RWPE1 (cell line): ENCODE data around the gene ENOX1.

Experiments used
- CTCF ChIA-PET: fragments of 350-600 bp; sonication (Branson Sonifier 250); formaldehyde crosslinking; extraction: SDS; loops from one replicate; lab custom pipeline; 2021; lab: Yijun Ruan, JAX
- POLR2A ChIA-PET: fragments of 400-600 bp; formaldehyde crosslinking; extraction: SDS; loops from one replicate; lab custom pipeline; 2020; ENCODE audit warnings: antibody characterized with exemption; ENCODE audit not compliant: low non-redundant PET; lab: Yijun Ruan, JAX
- DNase-seq: peaks from one replicate; pipeline ENCODE4 v3.0.0; 2012; ENCODE audit warnings: low spot score
- H3K27ac ChIP-seq: fragments of 450-650 bp; 2 replicates; pipeline ENCODE4 v1.5.1; 2017
- TF ChIP-seq, protein P1 (sequence below): fragments of 450-650 bp; conservative IDR thresholded peaks from 2 replicates; pipeline ENCODE4 v1.5.1; 2017; ENCODE audit warnings: low read depth, mild to moderate bottlenecking

The ENOX1 gene

DNA sequence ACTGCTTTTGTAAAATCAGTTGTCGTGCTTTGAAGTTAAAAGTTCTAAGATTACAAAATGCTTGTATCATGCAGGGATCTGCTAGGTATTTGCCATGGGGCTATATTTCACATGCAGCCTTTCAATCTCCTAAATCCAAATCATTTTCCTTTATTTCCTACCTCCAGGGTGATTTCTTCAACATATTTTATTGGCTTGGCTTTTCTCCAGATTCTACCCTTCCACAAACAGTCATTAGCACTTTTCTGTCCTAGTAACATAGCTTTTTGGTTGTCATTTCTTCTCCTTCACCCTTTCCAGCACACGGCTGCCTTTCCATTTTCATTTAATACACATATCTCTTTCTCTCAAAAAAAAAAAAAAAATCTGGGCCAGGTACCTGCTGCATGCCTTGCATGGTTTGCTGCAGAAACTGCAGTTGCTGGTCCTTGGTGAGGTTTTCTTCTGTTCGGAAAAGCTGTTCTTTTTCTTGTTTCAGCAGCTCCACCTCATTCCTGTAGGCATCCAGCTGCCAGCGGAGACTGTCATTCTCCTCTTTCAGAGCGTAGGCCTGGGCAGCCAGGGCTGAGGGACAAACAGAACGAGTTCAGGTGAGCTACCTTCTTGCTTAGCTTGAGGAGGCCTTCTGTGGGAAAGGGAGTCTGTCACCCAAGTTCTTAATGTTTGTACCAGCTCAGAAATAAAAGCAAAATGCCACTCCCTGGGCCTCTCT, 488.6 kb downstream of the ENOX1 start:
- CTCF ChIA-PET = no interaction called here
- peak overlapping the region; percentile 32; the same call in 1 of the 2 replicates for H3K27ac ChIP-seq
- POLR2A ChIA-PET = no interaction called here

DNA sequence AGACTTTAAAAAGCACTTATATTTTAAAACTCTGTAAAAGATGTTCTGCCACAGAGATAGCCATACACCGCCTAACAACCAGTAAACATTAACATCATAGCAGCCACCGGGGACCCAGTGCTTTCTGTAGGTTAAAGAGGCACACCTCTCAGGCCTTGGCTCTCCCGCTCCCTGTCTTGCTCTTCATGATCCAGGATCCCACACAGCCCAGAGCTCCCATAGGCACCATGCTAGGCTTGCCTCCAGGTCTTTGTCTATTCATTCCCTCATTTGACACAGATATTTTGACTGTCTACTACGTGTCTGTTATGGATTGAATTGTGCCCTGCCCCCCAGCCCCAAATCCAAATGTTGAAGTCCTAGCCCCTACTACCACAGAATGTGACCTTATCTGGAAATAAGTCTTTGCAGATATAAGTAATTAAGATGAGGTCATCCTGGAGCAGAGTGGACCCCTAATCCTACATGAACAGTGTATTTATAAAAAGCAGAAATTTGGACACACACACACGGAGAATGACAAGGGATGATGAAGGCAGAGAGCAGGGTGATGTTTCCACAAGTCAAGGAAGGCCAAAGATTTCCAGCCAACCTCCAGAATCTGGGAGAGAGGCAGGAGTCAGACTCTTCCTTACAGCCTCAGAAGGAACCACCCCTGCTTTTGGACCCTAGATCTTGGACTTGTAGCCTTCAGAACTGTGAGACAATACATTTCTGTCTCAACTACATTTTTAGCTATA, 490.8 kb downstream of the ENOX1 start:
- ChIA-PET POLR2A (no interaction called here), CTCF (no interaction called here)
- TF ChIP-seq, protein P1, sequence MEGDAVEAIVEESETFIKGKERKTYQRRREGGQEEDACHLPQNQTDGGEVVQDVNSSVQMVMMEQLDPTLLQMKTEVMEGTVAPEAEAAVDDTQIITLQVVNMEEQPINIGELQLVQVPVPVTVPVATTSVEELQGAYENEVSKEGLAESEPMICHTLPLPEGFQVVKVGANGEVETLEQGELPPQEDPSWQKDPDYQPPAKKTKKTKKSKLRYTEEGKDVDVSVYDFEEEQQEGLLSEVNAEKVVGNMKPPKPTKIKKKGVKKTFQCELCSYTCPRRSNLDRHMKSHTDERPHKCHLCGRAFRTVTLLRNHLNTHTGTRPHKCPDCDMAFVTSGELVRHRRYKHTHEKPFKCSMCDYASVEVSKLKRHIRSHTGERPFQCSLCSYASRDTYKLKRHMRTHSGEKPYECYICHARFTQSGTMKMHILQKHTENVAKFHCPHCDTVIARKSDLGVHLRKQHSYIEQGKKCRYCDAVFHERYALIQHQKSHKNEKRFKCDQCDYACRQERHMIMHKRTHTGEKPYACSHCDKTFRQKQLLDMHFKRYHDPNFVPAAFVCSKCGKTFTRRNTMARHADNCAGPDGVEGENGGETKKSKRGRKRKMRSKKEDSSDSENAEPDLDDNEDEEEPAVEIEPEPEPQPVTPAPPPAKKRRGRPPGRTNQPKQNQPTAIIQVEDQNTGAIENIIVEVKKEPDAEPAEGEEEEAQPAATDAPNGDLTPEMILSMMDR = no peak
- no peak for DNase-seq
- no peak overlapping the region for H3K27ac ChIP-seq

More for the DNA sequence above, 488.6 kb downstream of the ENOX1 start:
- DNase-seq = no peak
- TF ChIP-seq, protein P1 = no peak

DNA sequence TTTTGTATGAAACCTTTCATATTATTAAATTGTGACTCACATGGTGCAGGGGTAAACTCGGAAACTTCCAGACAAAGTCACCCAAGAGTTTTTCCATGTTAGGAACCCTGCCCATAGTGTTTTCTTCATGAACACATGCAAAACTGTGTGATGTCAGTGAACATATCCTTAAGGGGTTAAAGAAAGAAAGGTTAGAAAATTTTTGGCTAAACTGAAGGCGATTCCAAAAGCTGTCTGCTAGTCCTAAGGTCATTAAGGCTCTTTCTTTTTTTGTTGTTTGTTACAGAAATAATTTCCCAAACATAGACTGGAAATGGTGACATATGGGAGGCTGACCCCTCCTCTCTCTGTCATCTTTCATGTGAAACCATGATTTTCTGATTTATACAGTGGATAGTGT, 491.5 kb downstream of the ENOX1 start:
- TF ChIP-seq, protein P1 = no peak
- DNase-seq = no peak
- POLR2A ChIA-PET = no interaction called here
- CTCF ChIA-PET = no interaction called here
- no peak overlapping the region for H3K27ac ChIP-seq

DNA sequence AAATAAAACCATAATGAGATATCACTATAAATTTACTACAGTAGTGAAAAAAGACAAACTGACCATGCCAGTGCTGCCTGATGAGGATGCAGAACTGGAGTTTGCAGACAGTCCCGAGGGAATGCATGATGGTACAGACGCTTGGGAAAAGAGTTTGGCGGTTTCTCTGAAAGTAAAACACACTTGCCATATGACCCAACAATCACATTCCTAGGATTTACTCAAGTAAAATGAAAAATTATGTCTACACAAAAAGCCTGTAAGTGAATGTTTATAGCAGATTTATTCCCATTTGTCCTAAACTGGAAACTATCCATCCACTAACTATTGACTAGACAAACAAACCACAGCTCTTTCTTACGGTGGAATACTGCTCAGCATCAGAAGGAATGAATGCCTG, 492.4 kb downstream of the ENOX1 start:
- ChIA-PET POLR2A (no interaction called here), CTCF (no interaction called here)
- H3K27ac ChIP-seq = no peak overlapping the region
- DNase-seq = no peak
- TF ChIP-seq, protein P1 = no peak

DNA sequence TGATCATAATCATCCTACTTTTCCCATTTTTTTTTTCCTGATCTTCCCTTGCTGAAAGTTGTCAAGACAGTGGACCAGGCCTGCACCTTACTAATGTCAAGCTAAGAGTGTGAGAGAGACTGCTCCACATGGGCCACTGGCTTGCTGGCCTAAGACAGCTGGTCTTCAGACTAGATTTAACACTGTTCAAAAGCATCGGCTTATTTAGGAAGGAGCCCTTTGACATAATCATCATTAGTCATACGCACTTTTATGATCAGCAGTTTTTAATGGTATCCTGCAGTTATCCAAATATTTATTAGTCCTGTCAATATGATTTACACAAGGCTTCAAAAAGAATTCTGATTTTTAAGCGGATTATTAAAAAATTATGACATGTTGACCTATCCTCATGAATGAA, 492.8 kb downstream of the ENOX1 start:
- POLR2A ChIA-PET = no interaction called here
- no peak for DNase-seq
- H3K27ac ChIP-seq = no peak overlapping the region
- CTCF ChIA-PET = no interaction called here
- TF ChIP-seq, protein P1 = no peak

DNA sequence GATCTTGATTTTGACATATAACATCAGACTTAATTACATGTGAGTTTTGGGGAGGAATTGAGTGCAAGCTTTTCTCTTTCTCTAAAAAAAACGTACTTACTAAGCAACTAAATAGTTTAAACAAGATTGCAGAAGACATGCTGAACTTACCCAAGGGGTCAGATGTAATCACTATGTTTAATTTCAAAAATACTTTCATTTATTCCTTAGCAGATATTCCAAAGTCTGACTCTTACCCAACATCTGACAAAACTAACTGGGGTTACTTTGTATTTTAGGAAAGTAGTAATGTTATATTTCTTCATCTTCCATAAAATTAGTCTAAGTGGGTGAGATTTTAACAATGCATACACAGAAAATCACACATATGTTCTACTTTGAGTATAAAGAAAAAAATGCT, 493.2 kb downstream of the ENOX1 start:
- ChIA-PET CTCF (no interaction called here), POLR2A (no interaction called here)
- TF ChIP-seq, protein P1 = no peak
- DNase-seq = no peak
- no peak overlapping the region for H3K27ac ChIP-seq
